Kidney epithelial cell (primary cell): ENCODE results near the gene MARCHF3. TPM values are rescaled to one million over a fixed set of nuclear protein-coding genes. Genes with fewer than 3 reads are reported as not detected.

ENCODE experiments used
- DNase-seq: peaks from one replicate; pipeline ENCODE4 v3.0.0-alpha.2; 2010; ENCODE audit warnings: low read depth
- H3K27me3 ChIP-seq: 2 replicates; pipeline ENCODE4 v1.6.0; 2011; ENCODE audit warnings: low read length; ENCODE audit not compliant: control insufficient read depth, insufficient read depth
- H3K36me3 ChIP-seq: 2 replicates; pipeline ENCODE4 v1.5.1; 2011; ENCODE audit warnings: low read length; ENCODE audit not compliant: control insufficient read depth, insufficient read depth
- H3K4me3 ChIP-seq: 2 replicates; pipeline ENCODE4 v1.5.1; 2011; ENCODE audit warnings: low read depth, mild to moderate bottlenecking, control low read depth, low read length
- CTCF ChIP-seq: IDR thresholded peaks from 2 replicates; pipeline ENCODE4 v1.5.1; 2011; ENCODE audit warnings: mild to moderate bottlenecking, moderate library complexity, low read length, control low read depth, inconsistent platforms; ENCODE audit not compliant: insufficient read depth, poor library complexity, severe bottlenecking
- total RNA-seq: library from RNA; depleted of rRNA; stranded (reverse); fragments of >200 nt; gene quantifications from 2 replicates; pipeline ENCODE4 v1.2.3, GENCODE V29; 2015

The MARCHF3 gene
- 0.46 and 2.2 TPM in 2 replicates for total RNA-seq

- Histone ChIP-seq H3K36me3 (no peaks in the 10 kb centered on the region), H3K4me3 (peak within 1 kb of the TSS; percentile 74), H3K27me3 (no peaks in the 10 kb centered on the region)
- TF ChIP-seq CTCF = peak; percentile 33
- peak; percentile 72 for DNase-seq
These were observed at the start of gene MARCHF3 for GRCh38 chr5:127030259-127031146. MARCHF3 (minus strand) TSS chr5:127030558; CDS start chr5:126918171, 112,387 bp downstream.

GRCh38 chr5:127079994-127080491 lies 49.7 kb upstream of the MARCHF3 start:
- no peak for TF ChIP-seq CTCF
- no peak for DNase-seq

GRCh38 chr5:127077366-127077765 lies 47.0 kb upstream of the MARCHF3 start:
- no peaks in the 10 kb centered on the region for H3K36me3 ChIP-seq
- TF ChIP-seq CTCF = no peak
- H3K27me3 ChIP-seq = no peaks in the 10 kb centered on the region
- DNase-seq = no peak
- no peak overlapping the region for H3K4me3 ChIP-seq

More at GRCh38 chr5:127079994-127080491, 49.7 kb upstream of the MARCHF3 start:
- Histone ChIP-seq H3K36me3 (no peaks in the 10 kb centered on the region), H3K4me3 (no peak overlapping the region), H3K27me3 (no peaks in the 10 kb centered on the region)

- TF ChIP-seq CTCF = no peak
- Histone ChIP-seq H3K27me3 (no peaks in the 10 kb centered on the region), H3K4me3 (no peak overlapping the region), H3K36me3 (no peaks in the 10 kb centered on the region)
- no peak for DNase-seq
These were observed 46.2 kb upstream of the MARCHF3 start for GRCh38 chr5:127076315-127077129.

- TF ChIP-seq CTCF = no peak
- H3K36me3 ChIP-seq = no peaks in the 10 kb centered on the region
- no peaks in the 10 kb centered on the region for H3K27me3 ChIP-seq
- no peak for DNase-seq
- no peak overlapping the region for H3K4me3 ChIP-seq
These were observed 44.1 kb upstream of the MARCHF3 start for GRCh38 chr5:127074466-127074865.
